ENCODE results near the gene MED15. TPM values are rescaled to one million over a fixed set of nuclear protein-coding genes. Genes with fewer than 3 reads are reported as not detected.

MED15 gene
- total and polyA plus RNA-seq, 2 of the 8 experiments (the other 6 are each of a cell fraction or from before 2014, with no cell fraction given): 28.3 to 57.1 TPM

- no peak overlapping the region for H2BK12ac ChIP-seq (ENCODE audit: low read depth, low read length)
- H3K79me2 ChIP-seq (ENCODE audit: control insufficient read depth in 1 of 2, insufficient read depth in 2 of 2, low read length in 2 of 2): no peaks in the 10 kb centered on the region
- peaks cover 0 to 9% of the 10 kb centered on the region in 2 experiments for H4K20me1 ChIP-seq (replicated peaks in 1 of 2; ENCODE audit: control insufficient read depth in 1 of 2, insufficient read depth in 2 of 2, low read length in 2 of 2)
- no peak overlapping the region for H2BK20ac ChIP-seq (ENCODE audit: low read length)
- no peak overlapping the region; the same call in 1 of the 2 replicates for H3K27ac ChIP-seq (ENCODE audit: low read depth, low read length)
- H3K79me1 ChIP-seq (ENCODE audit: low read depth, low read length): no peaks in the 10 kb centered on the region
- no peak overlapping the region for H2BK5ac ChIP-seq (ENCODE audit: low read depth, low read length)
- no peaks in the 10 kb centered on the region for H3K27me3 ChIP-seq (replicated peaks in 1 of 4; ENCODE audit: control insufficient read depth in 3 of 4, extremely low read depth in 1 of 4, insufficient read depth in 3 of 4, low read length in 3 of 4)
- TF ChIP-seq TBP (IDR thresholded peaks at IDR 0.05; ENCODE audit: low read depth, low read length): no peak
- TF ChIP-seq SIN3A (conservative IDR thresholded peaks at IDR 0.05 in 1 of 2, IDR thresholded peaks at IDR 0.05 in 1 of 2; ENCODE audit: low read depth in 1 of 2, low read length in 2 of 2): no peak
- TF ChIP-seq RFX5 (IDR thresholded peaks at IDR 0.05; ENCODE audit: borderline replicate concordance, low read depth, low read length): no peak
- TF ChIP-seq TAF1 (IDR thresholded peaks at IDR 0.05; ENCODE audit: low read depth, low read length): no peak
- TF ChIP-seq SIX5 (IDR thresholded peaks at IDR 0.05; ENCODE audit: low read depth, low read length): no peak
- TF ChIP-seq YY1 (IDR thresholded peaks at IDR 0.05; ENCODE audit: low read depth, low read length): no peak
- no peak for TF ChIP-seq CTBP2 (IDR thresholded peaks at IDR 0.05; ENCODE audit: borderline replicate concordance, insufficient read depth, insufficient read length, low read length)
- no peak for TF ChIP-seq NANOG (IDR thresholded peaks at IDR 0.05; ENCODE audit: insufficient read depth, low read depth, low read length, poor library complexity, severe bottlenecking)
- no peak for TF ChIP-seq TEAD4 (IDR thresholded peaks at IDR 0.05; ENCODE audit: low read depth, low read length)
- TF ChIP-seq RAD21 (IDR thresholded peaks at IDR 0.05 in 1 of 2, conservative IDR thresholded peaks at IDR 0.05 in 1 of 2; ENCODE audit: low read depth in 2 of 2, low read length in 2 of 2): no peak
- H3K23me2 ChIP-seq (ENCODE audit: low read depth, low read length): no peaks in the 10 kb centered on the region
- H3K56ac ChIP-seq (replicated peaks; ENCODE audit: insufficient read length, low read depth, low read length): no peak overlapping the region
- POLR2A ChIA-PET (ENCODE audit: partially characterized antibody): interaction anchor here (0.7 kb wide), 1 partner anchor 8 kb away, joined by 3 read pairs; no protein-coding TSS in a partner anchor
- WGBS, 2 experiments (ENCODE audit: extremely low coverage in 1 of 2, insufficient coverage in 1 of 2, insufficient read length in 1 of 2, insufficient replicate concordance in 2 of 2, low coverage in 1 of 2, low lambda C conversion rate in 2 of 2, missing lambda C conversion rate in 1 of 2): 92% methylated on average over 8 of the region's 8 CpGs; no CpG with 5 or more reads in 1 of the 2 experiments
- no peak overlapping the region for H3K9ac ChIP-seq (replicated peaks in 1 of 4; ENCODE audit: extremely low read depth in 1 of 4, low read depth in 3 of 4, low read length in 3 of 4)
- FAIRE-seq: no peak
- no peak overlapping the region for H3K14ac ChIP-seq (ENCODE audit: insufficient read length)
- H3K4ac ChIP-seq (replicated peaks; ENCODE audit: insufficient read length, low read depth, low read length): no peak overlapping the region
- H3K4me1 ChIP-seq (replicated peaks in 1 of 4; ENCODE audit: control insufficient read depth in 3 of 4, insufficient read depth in 4 of 4, low read length in 3 of 4): no peaks in the 10 kb centered on the region
- H3K23ac ChIP-seq (ENCODE audit: insufficient read length): no peak overlapping the region
- H4K91ac ChIP-seq (replicated peaks; ENCODE audit: insufficient read length, low read length): no peak overlapping the region
- H3K18ac ChIP-seq (ENCODE audit: extremely low read depth, low read length): no peak overlapping the region
- H4K8ac ChIP-seq (ENCODE audit: extremely low read depth, insufficient read depth, low read length): no peak overlapping the region
- H2BK120ac ChIP-seq (replicated peaks; ENCODE audit: low read depth, low read length): no peak overlapping the region
- H3K4me3 ChIP-seq (ENCODE audit: extremely low read depth in 1 of 4, insufficient read depth in 2 of 4, low read depth in 3 of 4, low read length in 4 of 4): no peak overlapping the region
- H3K9me3 ChIP-seq (ENCODE audit: insufficient read depth in 2 of 2, low read depth in 1 of 2, low read length in 1 of 2): no peaks in the 10 kb centered on the region
- H2AFZ ChIP-seq (ENCODE audit: low read length): no peak overlapping the region
- CTCF ChIA-PET (ENCODE audit: partially characterized antibody): interaction anchor here (0.9 to 26.7 kb wide), 7 partner anchors 6 to 131 kb away, joined by 3 to 366 read pairs (median 3); no protein-coding TSS in a partner anchor
- H3K4me2 ChIP-seq (ENCODE audit: insufficient read depth in 1 of 2, low read depth in 2 of 2, low read length in 2 of 2): no peak overlapping the region
- H3K36me3 ChIP-seq (ENCODE audit: control insufficient read depth in 2 of 4, insufficient read depth in 4 of 4, low read length in 3 of 4): peaks cover 8 to 27% (median 21%) of the 10 kb centered on the region in 4 experiments
- H2AK5ac ChIP-seq (ENCODE audit: low read depth, low read length): no peak overlapping the region
- H2BK15ac ChIP-seq (ENCODE audit: low read length): no peak overlapping the region
- H4K5ac ChIP-seq (ENCODE audit: insufficient read length, low read depth, low read length): no peak overlapping the region
- no peak for DNase-seq (ENCODE audit: low read depth in 1 of 2, low spot score in 2 of 2)
These were observed 65.9 kb downstream of the MED15 start for GRCh38 chr22:20573176-20573832.

Measured in H1 (cell line).